T1000 (cell line): ENCODE results near the gene CXCL1.

Source experiments
- DNase-seq: peaks from one replicate; lab custom pipeline; 2025; ENCODE audit warnings: mixed read lengths; lab: John Stamatoyannopoulos, UW

Gene CXCL1

GRCh38 chr4:73851293-73851692 lies 17.9 kb upstream of the CXCL1 start:
- no peak for DNase-seq

GRCh38 chr4:73852771-73853170 lies 16.4 kb upstream of the CXCL1 start:
- no peak for DNase-seq

- no peak for DNase-seq
Observed at GRCh38 chr4:73853246-73853704, 15.9 kb upstream of the CXCL1 start, which contains the start of gene PF4V1. PF4V1 (plus strand) TSS chr4:73853296; CDS start chr4:73853363, 67 bp downstream.

GRCh38 chr4:73853718-73854473 lies 15.3 kb upstream of the CXCL1 start:
- no peak for DNase-seq

GRCh38 chr4:73855406-73855805 lies 13.8 kb upstream of the CXCL1 start:
- DNase-seq: no peak

GRCh38 chr4:73856518-73856917 lies 12.7 kb upstream of the CXCL1 start:
- DNase-seq: no peak

- DNase-seq: no peak
Observed at GRCh38 chr4:73859614-73860088, 9.5 kb upstream of the CXCL1 start.

GRCh38 chr4:73860181-73860580 lies 9.0 kb upstream of the CXCL1 start:
- DNase-seq: no peak

GRCh38 chr4:73860917-73861316 lies 8.3 kb upstream of the CXCL1 start:
- no peak for DNase-seq

- DNase-seq: no peak
Observed at GRCh38 chr4:73862322-73862721, 6.9 kb upstream of the CXCL1 start.

GRCh38 chr4:73864365-73864764 lies 4.8 kb upstream of the CXCL1 start:
- no peak for DNase-seq

- no peak for DNase-seq
Observed at GRCh38 chr4:73864961-73865360, 4.2 kb upstream of the CXCL1 start.

- no peak for DNase-seq
Observed at GRCh38 chr4:73865431-73866096, 3.6 kb upstream of the CXCL1 start.

- no peak for DNase-seq
Observed at GRCh38 chr4:73866246-73866645, 2.9 kb upstream of the CXCL1 start.

GRCh38 chr4:73867783-73868182 lies 1.4 kb upstream of the CXCL1 start:
- DNase-seq: no peak

GRCh38 chr4:73868206-73869129 lies 725 bp upstream of the CXCL1 start:
- DNase-seq: no peak

- DNase-seq: no peak
Observed at GRCh38 chr4:73870260-73870659, 1.1 kb downstream of the CXCL1 start.

GRCh38 chr4:73870768-73871167 lies 1.6 kb downstream of the CXCL1 start:
- DNase-seq: no peak

GRCh38 chr4:73871511-73872310 lies 2.5 kb downstream of the CXCL1 start:
- DNase-seq: no peak

- no peak for DNase-seq
Observed at GRCh38 chr4:73872316-73873108, 3.3 kb downstream of the CXCL1 start.

GRCh38 chr4:73874386-73874785 lies 5.2 kb downstream of the CXCL1 start:
- DNase-seq: no peak
